ENCODE data around the gene TNFSF11. TPM values are rescaled to one million over a fixed set of nuclear protein-coding genes. Genes with fewer than 3 reads are reported as not detected.
"Not testable (repeated sequence)": the region's sequence is repeated elsewhere in the genome, so short reads cannot be mapped to it uniquely, and the experiment has no call there.

TNFSF11 gene
- total RNA-seq, 1 donor from 2014 or later, result not detected

DNA sequence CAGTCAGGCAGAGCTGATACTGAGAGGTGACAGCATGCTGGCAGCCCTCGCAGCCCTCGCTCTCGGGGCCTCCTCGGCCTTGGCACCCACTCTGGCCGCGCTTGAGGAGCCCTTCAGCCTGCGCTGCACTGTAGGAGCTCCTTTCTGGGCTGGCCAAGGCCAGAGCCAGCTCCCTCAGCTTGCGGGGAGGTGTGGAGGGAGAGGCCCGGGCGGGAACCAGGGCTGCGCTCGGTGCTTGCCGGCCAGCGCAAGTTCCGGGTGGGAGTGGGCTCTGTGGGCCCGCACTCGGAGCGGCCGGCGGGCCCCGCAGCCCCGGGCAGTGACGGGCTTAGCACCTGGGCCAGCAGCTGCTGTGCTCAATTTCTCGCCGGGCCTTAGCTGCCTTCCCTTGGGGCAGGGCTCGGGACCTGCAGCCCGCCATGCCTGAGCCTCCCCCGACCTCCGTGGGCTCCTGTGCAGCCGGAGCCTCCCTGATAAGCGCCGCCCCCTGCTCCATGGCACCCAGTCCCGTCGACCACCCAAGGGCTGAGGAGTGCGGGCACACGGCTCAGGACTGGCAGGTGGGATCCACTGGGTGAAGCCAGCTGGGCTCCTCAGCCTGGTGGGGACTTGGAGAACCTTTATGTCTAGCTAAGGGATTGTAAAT, 14.3 kb upstream of the TNFSF11 start:
- DNase-seq (ENCODE audit: low spot score), result not testable (repeated sequence)

DNA sequence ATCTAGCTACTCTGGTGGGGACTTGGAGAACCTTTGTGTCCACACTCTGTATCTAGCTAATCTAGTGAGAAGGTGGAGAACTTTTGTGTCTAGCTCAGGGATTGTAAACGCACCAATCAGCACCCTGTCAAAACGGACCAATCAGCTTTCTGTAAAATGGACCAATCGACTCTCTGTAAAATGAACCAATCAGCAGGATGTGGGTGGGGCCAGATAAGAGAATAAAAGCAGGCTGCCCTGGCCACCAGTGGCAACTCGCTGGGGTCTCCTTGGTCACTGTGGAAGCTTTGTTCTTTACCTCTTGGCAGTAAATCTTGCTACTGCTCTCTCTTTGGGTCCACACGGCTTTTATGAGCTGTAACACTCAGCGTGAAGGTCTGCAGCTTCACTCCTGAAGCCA, 13.6 kb upstream of the TNFSF11 start:
- DNase-seq (ENCODE audit: low spot score), result not testable (repeated sequence)

DNA sequence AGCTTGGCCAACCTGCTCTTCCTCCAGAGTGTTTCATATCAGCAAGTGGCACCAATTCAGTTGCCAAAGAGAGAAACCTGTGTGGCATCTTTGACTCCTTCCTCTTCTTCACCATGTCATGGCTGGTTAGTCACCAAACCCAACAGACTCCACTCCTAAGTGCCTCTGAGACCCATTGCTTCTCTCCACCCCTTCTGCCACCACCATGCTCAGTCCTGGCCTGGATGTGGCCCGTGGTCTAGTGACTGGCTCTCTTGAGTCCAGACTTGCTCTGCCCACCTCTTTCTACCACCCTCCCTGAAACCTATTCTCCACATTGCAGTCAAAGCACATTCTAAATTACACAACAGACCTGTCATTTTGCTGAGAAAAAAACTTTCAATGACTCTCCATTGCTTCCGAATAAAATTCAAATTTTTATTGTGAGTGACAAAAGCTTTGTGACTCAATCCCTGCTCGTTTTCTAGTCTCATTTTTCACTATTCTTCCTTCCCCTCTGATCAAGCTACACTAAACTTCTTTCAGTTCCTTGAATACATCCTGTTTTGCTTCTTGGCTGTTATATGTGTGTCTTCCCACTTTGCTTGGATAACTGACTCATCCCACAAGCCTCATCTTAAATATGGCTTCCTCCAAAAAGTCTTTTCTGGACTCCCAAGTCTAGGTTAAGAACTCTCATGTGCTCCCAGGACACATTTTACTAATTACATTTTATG, 12.0 kb upstream of the TNFSF11 start:
- DNase-seq (ENCODE audit: low spot score), result no peak

DNA sequence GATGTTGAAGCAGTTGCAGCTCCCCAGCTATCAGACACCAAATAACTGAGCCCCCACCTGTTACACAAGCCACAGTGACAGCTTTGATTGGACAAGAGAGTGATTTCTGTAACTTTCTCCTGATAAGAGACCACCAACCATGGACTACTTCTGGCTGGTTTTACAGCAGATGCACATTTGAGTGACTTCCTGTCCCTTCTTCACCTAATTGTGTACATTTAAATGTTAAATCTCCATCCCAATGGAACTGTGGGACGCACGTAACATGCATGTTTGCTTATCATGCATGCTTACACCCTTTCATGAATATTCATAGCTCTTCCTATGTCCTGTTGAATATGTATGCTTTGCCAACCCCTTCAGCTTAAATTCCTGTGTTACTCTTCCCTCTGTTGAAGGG, 6.0 kb upstream of the TNFSF11 start:
- DNase-seq (ENCODE audit: low spot score), result no peak

DNA sequence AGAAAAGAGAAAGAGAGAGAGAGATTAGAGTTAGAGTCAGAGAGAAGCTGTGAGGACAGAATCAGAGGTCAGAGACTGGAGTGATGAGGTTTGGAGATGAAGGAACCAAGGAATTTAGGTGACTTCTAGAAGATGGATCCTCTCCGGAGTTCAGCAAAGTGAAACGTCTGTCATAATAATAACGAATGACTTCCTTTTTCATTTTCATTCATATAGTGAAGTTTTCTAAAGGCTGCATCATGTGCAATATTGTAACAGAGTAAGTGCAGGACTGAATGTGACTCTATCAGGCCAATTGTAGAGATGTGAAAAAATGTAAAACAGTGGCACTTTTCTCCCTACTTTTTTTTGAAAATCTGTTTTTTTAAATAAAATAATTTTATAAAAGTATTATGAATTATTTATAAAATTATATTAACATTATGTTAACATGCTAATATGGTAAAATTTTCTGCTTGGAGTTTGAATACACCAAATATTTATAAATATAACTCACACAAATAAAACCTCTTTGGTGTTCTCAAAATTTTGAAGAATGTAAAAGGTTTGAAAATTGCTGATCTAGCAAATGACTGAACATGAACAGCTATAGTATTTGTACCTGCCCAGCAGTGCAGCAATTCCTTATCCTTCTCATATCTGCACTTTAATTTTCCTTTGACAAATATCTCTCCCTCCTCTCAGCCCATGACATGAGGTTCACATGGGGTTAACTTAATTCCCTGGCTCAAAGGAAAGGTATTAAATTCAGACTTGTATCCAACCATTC, 4.2 kb upstream of the TNFSF11 start:
- DNase-seq (ENCODE audit: low spot score), result no peak

DNA sequence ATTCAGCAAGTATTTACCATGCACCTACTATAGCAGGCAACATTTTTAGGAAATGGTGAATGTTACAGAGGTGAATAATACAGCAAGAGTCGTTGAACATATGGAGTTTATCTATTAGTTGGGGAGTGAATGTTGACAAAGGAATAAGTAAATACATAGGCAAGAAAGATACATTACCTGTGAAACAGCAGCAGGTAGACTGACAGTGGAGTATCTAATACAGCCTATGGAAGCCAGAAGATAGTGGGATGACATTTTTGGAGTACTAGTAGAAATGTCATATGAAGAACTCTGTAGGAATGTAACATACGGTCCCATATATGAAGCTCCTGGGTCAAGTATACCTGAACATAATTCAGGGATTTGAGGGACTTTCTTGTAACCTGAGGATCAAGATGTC, 2.1 kb upstream of the TNFSF11 start:
- DNase-seq (ENCODE audit: low spot score), result no peak

DNA sequence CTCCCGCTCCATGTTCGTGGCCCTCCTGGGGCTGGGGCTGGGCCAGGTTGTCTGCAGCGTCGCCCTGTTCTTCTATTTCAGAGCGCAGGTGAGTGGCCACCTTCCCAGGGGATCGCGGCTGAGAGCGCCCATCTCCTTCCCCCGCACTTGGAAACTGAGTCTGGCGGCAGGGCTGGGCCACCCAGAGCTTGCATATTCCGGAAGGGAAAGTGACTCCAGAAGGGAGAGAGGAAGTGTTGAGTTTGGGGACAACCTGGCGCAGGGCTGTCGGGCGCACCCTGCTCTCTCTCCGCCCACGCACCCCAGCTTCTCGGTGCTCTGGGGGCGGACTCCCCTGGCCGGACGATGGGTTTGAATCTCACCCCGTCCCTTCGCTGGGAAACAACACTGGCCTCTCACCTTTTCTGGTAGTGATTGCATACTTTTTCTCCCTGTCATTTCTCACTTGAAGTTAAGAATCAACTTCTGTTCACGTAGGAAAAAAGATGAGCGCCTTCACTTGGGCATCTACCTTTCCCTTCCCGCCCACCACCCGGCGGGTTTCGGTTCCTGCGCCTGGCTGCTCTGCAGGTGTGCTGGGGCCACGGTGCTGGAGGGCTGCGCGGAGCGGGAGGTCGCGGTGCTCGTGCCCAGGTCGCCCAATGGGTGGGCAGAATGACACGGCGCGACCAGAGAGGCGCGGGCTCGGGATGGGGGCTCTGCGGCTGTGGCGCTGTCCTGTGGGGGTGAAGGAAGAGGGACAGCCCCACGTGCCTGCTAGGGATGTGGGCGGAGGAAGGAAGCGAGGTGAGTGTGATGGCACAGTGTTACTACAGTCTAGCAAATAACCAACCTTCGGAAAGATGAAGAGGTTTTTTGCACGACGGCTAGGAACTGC, 721 bp downstream of the TNFSF11 start:
- no peak for DNase-seq (ENCODE audit: low spot score)

DNA sequence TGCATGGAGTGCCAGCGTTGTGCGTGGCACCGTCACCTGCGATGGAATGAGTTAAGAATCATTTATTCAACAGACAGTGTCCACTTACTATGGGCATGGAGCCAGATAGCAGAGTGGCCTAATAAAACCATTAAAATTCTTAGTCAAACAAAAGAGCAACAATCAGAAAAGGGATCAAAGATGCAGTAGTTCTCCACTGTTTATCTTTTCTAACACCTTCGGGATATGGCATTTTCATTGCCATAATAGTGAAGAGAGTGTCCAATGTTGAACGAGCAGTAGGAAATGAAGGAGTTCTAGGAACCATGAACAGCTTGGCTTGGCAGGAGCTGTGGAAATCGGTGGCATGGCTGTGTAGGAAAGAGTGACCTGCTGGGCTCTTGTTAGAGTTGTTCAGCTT, 2.0 kb downstream of the TNFSF11 start:
- no peak for DNase-seq (ENCODE audit: low spot score)

DNA sequence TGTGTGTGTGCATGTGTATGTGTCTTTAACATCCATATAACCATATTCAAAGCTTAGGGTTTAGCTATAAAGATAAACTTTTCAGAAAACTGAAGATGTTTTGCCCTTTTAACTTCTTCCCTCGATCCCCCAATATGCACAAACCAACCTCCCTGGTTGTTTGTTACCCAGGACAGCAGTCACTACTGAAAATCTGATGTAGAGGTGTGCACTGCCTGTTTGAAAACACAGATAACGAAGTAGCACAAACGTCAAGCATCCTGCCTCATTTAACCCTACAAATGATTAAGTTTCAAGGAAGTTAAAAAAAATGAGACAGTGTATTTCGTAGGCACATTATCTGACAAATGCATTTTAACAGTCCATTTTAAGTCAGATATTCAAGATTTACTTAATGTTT, 3.6 kb downstream of the TNFSF11 start:
- DNase-seq (ENCODE audit: low spot score), result no peak

DNA sequence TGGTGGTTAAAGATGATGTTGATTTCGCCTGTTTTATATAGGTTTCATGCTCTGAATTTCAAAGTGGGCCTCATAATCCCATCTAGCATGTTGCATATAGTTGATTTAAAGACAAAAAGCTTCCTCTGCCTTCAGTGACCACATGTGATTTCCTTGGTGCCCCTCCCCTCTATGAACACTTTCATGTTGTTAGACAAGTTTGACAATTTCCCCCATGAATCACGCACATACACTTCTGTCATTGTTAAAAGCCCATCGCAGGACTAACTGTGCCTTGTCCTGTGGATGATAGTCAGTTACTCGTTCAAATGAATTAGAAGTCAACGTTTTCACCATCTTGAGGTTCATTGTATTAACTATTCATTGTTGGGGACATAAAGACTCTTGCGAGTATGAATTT, 6.7 kb downstream of the TNFSF11 start:
- no peak for DNase-seq (ENCODE audit: low spot score)

DNA sequence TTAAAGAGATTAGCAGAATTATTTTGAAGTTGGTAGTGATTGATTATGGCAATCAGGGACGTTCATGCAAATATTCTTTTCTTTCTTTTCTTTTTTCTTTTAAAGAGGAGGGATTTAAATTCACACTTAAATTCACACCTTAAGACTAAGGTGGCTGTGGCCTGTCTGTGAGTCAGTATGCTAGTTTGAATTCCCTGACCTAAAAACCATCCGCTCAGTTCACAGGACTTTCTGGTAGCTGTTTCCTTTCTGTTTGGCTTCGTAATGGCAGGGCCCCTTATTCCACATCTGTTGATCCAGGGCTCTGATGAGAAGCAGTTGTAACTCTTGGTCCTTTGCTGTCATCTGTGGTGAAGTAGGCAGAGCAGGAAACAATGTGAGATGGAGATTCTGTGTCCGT, 7.5 kb downstream of the TNFSF11 start:
- DNase-seq (ENCODE audit: low spot score), result no peak

DNA sequence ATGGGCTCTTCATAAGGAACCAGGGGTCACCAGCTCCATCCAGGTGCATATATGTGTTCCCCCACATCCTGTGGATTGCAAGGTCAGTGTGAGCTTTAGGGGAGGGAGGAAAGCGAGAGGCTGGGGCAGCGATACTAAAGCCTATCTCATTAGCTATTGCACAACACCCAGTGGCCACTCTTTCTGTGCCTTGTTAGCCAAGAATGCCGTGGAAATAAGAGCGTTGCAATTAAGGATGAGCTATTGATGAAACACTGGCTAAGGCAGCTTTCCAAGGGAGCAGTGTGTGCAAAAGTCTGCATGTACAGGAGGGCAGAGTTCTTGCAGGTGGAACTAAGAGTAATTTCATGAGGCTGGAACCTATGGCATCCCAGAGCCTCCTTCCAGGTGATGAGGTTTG, 17.6 kb downstream of the TNFSF11 start:
- DNase-seq (ENCODE audit: low spot score), result no peak

DNA sequence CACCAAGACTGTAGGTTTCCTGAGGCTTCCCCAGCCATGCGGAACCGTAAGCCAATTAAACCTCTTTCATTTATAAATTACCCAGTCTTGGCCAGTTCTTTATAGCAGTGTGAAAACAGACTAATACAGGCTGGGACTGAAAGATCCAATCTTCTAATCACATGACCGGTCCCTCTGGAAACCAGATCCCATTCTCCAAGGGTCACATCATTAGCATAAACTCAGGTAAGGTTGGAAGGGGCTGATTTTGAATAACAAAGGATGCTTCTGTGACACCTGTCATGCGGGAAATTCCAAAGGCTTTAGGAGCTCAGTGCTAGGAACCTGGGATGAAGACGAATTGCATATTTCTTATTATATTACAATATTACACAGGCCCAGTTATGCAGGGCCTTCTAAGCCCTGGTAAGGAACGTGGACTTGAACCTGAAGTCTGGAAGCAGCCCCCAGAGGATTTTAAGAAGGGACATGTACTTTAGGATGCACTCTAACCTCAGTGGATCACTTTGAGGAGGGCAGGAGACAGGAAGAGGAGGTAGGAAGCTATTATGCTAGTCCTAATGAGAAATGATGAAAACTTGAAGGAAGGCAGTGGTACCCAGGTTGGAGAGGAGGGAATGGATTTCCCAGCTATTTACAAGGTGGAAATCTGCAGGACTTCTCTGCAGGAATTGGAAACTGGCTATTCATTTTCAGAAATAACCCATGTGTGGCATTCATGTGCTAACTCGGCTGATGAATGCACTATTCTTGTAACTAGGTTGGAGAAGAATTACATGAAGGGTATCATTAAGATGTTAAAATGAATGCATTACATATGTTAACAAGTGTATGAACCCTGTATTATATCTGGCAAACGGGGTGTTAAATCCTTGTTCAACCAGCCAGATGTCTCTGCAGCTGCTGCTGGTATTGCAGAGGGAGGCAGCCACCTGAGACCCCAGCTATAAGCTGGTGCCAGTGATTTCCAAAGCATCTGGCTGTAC, 19.3 kb downstream of the TNFSF11 start:
- no peak for DNase-seq (ENCODE audit: low spot score)

DNA sequence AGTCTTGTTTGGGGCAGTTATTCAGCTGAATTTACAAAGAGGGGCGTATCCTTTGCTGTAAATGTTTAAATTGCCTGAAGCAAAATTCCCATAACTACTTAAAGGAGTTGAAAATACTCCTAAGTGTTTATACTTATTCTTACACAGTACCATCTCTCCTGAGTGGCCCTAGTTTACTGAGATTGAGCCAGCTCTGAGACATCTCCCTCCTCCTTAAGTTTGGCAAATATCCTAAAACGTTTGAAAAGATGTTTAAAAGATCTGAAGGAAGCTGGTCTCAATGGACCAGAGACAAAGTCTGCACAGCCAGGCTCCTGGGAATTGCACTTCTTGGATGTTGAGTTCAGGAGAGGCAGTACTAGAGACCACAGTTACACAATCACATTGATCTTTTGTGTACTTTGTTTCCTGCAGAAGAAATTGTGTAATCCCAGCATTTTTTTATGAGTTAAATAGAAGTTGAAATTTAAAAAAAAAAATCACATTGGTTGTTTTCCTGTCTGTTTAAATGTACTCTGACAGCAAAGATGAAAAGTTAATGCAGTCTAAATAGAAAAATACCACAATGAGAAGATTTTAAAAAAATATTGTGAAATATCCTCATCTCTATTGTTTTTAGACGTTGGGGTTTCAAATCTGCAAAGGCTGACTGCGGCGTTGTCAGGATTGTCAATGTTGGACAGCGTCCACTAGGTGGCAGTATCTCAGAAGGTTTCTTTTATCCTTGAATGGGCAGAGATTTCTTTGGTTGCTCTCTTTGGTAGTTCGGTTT, 20.7 kb downstream of the TNFSF11 start:
- no peak for DNase-seq (ENCODE audit: low spot score)

DNA sequence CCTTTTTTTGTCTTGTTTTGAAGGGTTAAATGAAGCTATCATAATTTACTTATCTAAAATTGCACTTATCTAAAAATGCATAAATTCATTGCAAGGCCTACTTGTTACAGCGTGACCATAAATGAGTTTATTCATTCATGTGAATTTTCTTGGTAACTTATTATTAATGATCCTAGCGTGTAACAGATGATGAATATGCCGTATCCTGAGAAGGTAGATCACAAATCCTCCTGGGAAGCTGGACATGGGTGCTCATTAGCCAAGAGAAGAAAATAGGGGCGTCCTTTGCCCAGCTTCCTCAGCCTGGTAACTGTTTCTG, 21.3 kb downstream of the TNFSF11 start:
- DNase-seq (ENCODE audit: low spot score), result no peak

DNA sequence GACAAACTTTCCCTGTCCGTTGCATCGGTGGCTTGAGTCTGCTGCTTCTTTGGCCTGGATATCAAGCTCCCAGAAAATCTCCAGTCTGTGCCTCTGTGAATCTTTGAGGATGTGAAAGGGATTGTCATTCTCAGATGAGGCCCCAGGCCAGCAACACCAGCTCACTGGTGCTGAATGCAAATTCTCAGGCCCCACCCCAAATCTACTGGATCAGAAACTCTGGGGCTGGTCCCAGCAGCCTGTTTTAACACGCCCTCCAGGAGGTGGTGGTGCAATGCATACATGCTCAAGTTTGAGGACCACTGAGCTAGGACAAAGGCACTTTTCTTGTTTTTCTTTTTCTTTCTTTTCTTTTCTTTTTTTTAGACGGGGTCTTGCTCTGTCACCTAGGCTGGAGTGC, 23.6 kb downstream of the TNFSF11 start:
- no peak for DNase-seq (ENCODE audit: low spot score)

DNA sequence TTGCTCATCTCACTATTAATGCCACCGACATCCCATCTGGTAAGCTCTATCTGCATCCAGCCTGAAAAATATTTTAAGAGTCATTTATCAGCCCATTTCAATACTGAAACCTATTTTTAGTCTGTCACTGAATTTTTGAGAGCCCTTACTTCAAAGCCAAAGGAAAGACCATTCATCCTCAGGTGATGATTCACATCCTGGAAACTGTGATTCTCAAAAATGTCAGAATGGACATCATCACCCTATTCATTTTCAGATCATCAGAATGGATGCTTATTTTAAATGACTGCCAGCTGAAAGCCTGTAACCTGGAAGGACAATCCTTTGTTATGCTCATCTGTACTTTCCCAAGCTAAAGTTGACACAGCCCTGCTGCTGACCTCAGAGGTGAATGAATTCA, 27.0 kb downstream of the TNFSF11 start:
- DNase-seq (ENCODE audit: low spot score), result no peak

DNA sequence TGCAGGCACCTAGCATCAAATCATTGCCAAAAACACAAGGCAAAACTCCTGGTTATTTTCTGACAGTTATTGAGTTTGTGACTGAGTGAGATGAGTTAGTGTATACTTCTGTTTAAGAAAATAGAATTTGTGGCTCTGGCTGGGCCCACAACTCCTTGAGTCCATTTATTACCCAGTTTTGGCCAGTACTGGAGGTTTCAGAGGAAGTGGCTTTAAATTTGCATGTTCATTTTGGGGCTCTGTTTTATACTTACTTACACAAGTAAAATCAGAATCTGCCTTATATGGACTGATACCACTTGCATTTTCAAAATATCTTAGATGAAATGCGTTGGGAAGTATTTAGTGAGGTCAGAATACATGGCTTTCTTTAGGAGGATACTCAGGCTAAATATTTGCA, 29.0 kb downstream of the TNFSF11 start:
- no peak for DNase-seq (ENCODE audit: low spot score)

DNA sequence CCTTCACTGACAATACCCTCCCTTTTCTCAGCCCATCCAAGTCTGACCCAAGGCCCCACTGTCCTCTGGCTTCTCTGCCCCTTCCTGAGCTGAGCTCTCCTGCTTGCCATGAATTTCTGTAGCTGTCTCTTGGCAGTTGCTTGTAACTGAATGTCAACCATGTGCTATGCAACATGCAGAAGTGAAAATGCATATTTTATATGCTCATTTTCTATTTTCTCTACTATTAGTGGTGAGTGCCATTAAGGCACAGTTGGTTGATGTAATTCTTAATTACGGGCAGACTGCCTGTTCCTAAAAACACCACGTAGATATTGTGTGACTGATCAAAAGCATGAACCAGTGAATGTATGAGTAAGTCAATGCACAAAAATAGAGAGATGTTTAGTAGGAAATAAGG, 29.6 kb downstream of the TNFSF11 start:
- DNase-seq (ENCODE audit: low spot score), result no peak

DNA sequence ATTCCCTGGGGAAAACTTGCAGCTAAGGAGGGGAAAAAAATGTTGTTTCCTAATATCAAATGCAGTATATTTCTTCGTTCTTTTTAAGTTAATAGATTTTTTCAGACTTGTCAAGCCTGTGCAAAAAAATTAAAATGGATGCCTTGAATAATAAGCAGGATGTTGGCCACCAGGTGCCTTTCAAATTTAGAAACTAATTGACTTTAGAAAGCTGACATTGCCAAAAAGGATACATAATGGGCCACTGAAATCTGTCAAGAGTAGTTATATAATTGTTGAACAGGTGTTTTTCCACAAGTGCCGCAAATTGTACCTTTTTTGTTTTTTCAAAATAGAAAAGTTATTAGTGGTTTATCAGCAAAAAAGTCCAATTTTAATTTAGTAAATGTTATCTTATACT, 33.6 kb downstream of the TNFSF11 start:
- no peak for DNase-seq (ENCODE audit: low spot score)

Measured in mesenteric fat pad (tissue), 1 donor.